ENCODE results near the gene WDR18.

The WDR18 gene

DNA sequence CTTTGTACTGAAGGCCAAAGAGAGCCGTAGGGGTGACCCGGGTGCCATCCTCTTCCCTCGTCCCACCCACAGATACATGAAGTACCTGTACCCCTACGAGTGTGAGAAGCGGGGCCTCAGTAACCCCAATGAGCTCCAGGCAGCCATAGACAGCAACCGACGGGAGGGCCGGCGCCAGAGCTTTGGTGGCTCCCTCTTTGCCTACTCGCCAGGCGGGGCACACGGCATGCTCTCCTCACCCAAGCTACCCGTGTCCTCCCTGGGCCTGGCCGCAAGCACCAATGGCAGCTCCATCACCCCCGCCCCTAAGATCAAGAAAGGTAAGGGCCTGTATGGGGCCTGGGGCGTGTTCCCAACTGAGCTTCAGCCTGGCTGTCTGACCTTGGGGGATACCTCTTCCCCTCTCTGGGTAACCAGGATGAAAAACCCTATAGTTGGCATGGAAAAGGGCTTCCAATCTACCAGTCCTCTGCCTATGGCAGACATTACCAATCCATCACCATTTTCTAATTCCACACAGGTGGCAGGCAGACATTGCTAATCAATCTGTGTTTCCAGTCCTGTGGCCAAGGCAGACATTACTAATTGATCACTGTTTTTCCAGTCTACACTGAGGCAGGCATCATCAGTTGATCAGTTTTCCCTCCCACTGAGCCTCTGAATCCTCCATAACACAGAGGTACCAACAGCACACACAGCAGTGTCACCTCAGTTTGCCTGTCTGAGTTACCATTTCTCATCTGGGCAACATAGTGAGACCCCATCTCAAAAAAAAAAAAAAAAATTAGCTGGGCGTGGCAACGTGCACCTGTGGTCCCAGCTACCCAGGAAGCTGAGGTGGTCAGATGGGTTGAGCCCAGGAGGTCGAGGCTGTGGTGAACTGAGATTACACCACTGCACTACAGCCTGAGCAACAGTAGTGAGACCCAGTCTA is 19.1 kb upstream of the WDR18 start:
- no peak for DNase-seq (ENCODE audit: low spot score)

GRCh38 chr19:966485-967088 is 17.6 kb upstream of the WDR18 start:
- no peak for DNase-seq (ENCODE audit: low spot score)

DNA sequence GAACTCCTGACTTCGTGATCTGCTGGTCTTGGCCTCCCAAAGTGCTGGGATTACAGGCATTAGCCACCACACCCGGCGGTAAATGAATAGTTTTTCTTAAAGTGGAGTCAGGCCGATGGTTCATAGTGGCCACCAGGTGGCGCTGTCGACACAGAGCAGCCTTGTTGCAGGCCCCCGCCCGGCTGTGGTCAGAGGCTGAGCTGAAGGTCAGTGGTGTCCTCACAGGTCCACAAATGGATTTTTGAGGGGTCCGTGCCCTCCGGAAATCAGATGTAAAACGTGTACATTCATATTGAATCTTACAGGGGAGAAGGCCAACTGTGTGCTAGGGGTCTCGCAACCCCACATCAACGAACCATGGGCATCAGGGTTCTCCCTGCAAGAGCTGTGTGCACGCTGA is 13.4 kb upstream of the WDR18 start:
- no peak for DNase-seq (ENCODE audit: low spot score)

GRCh38 chr19:971795-972194 is 12.3 kb upstream of the WDR18 start:
- no peak for DNase-seq (ENCODE audit: low spot score)

DNA sequence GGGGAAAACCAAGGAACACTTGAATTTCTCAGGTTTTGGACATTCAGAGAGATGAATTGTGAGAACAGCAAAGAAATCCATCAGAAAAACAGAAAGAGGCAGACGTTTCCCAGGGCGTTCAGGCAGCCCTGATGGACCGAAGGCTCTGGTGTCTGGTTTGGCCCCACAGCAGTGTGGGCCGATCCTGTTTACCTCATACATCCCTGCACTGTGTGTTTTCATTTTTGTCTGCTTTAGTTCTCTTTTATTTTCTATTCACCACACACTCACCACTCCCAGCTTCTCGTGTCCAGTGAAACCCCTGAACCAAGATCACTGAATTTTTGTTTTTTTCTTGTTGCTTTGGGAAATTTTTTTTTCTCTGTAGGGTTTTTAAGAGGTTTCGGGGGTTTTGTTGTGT is 11.9 kb upstream of the WDR18 start:
- no peak for DNase-seq (ENCODE audit: low spot score)

DNA sequence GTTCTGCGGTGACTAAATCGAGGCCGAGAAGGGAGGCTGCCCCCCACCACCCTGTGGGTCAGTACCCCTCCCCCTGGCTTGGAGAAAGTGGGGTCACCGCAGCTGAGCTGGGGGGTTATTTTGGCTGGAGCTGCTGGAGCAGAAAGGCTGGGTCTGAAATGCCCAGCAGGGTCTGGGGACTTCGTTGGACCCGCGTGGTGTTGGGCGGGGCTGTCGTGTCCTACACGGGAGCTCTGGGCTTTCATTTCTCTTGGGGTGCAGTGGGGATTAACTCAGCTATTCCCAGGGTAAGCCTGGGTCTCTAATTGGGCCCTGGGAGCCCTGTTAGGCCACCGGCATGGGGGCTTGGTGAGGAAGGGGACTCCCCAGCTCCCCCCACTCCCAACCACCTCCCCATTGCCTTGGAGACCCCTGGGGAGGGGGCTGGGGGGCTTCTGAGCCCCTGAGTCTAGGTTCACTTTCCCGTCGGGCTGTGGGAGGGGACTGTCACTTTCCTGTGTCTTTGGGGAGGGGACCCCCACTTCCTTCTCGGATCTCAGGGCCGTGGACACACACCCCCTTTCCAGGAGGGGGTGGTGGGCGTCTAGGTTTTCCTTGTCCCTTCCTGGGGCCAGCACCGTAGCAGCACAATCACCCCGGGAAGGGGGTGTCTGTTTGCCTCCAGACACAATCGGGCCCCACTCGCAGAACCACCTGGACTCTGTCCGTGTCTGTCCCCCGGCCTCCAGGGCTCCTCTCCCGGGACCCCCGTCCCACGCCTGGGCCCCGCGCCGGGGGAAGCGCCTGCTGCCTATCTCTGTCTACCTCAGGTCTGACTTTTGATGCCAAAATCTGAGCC is 10.2 kb upstream of the WDR18 start:
- DNase-seq (ENCODE audit: low spot score): no peak

DNA sequence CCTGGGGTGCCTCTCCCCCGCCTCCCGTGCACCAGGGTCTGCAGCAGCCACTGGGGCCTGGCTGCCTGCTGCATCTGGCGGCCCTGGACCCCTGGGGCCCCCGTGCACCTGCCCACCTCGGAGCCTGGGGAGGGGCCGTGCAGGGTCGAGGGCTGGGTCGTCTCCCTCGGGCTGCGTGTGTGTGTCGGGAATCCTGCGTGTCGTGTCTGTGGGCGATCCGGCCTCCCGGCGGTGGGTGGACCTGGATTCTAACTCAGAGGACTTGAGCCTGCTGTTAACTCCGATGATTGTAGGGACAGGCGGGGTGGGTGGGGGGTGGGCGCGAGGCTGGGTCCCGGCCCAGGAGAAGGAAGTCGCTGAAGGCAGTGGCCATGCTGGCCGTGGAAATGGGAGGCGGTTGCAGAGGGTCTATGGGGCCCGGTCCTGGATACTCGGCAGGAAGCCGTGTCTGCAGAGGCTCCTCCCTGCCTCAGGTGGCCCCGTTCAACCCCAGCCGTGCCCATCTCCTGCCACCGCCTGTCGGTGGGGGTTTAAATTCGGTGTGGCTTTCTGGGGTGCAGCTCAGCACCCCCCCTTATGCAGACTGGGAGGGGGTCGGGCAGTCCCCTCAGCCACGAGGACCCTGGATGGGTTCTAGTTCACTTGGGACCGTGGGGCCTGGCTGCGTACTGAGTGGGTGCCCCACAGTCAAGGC is 9.4 kb upstream of the WDR18 start:
- no peak for DNase-seq (ENCODE audit: low spot score)

DNA sequence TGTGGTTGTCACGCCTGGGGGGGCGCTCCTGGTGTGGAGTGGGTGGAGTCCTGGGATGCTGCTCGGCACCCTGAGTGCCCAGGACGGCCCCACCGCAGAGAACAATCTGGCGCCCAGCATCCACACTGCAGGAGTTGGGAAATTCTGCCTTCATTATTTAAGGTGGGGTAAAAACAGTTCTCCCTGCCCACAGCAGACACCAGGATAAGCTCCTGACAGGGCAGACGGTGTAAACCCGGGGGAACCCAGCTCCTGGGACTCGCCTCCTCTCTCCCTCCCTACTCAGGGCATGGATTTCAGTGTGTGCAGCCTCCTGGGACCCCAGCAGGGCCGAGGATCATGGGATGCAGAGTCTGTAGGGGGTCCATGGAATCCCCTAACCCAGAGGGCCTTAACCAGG is 7.7 kb upstream of the WDR18 start:
- DNase-seq (ENCODE audit: low spot score): no peak

- DNase-seq (ENCODE audit: low spot score): no peak
These were observed 7.1 kb upstream of the WDR18 start for GRCh38 chr19:977058-977464.

DNA sequence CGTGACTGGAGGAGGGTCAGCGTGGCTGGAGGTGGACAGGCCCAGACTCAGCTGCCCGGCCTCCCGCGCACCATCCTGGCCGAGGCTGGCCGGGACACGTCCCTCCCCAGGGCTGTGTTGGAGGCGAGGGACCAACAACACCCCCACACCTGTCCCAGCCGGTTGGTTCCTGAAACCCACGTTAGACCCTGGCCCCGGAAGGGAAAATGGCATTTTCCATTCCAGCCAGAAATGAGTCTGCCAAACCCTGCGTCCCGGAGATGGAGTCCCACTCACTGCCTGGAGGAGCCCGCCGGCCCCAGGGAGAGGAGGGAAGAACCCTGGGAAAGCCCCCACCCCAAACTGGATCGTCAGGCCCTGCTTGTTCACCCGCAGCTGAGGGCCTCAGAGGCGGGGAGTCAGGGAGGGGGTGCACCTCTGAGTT is 4.8 kb upstream of the WDR18 start:
- no peak for DNase-seq (ENCODE audit: low spot score)

GRCh38 chr19:980133-980998 is 3.8 kb upstream of the WDR18 start:
- DNase-seq (ENCODE audit: low spot score): no peak

- DNase-seq (ENCODE audit: low spot score): peak; percentile 61
These were observed 1.5 kb upstream of the WDR18 start for GRCh38 chr19:982567-983170.

GRCh38 chr19:986083-986482 is 1.9 kb downstream of the WDR18 start:
- no peak for DNase-seq (ENCODE audit: low spot score)

GRCh38 chr19:988081-988480 is 3.9 kb downstream of the WDR18 start:
- no peak for DNase-seq (ENCODE audit: low spot score)

- DNase-seq (ENCODE audit: low spot score): no peak
These were observed 4.4 kb downstream of the WDR18 start for GRCh38 chr19:988510-988909.

DNA sequence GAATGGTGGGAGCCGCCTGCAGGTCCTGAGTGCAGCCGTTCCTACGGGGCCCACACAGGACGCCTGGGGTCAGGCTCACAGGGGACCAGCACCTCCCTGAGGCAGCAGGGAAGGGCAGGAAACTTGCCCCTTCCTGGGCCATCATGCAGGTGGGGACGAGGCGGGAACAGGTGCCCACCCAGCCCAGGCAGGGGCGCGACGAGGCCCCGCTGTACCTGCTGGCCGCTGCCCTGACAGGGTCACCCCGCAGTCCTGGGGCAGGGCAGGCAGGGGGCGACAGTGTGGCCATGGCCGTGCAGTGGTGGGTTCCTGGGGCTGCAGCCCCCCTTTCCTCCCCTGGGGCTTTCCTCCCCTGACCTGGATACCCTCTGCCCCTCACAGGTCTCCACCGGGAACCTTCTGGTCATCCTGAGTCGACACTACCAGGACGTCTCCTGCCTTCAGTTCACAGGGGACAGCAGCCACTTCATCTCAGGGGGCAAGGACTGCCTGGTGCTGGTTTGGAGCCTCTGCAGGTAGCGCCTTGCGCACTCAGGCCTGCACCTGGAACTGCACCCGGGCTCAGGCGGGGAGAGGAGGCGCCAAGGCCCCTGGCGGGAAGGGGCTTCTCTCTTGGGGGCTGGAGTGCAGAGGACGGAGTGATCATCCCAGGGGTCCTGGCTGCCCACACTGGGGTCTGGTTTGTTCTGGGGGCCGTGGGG is 5.4 kb downstream of the WDR18 start:
- no peak for DNase-seq (ENCODE audit: low spot score)

- DNase-seq (ENCODE audit: low spot score): no peak
These were observed 6.0 kb downstream of the WDR18 start for GRCh38 chr19:990119-990571.

DNA sequence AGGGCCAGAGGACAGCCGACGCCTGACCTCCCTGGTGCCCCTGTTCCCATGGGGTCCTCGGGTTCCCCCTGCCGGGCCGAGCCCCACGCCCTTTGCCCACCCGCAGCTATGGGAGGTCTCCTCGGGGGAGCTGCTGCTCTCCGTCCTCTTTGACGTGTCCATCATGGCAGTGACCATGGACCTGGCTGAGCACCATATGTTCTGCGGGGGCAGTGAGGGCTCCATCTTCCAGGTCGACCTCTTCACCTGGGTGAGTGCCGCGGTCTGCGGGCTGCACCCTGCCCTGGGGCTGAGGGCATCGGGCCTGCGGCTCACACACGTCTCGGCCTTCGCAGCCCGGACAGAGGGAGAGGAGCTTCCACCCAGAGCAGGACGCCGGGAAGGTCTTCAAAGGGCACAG is 6.6 kb downstream of the WDR18 start:
- DNase-seq (ENCODE audit: low spot score): no peak

DNA sequence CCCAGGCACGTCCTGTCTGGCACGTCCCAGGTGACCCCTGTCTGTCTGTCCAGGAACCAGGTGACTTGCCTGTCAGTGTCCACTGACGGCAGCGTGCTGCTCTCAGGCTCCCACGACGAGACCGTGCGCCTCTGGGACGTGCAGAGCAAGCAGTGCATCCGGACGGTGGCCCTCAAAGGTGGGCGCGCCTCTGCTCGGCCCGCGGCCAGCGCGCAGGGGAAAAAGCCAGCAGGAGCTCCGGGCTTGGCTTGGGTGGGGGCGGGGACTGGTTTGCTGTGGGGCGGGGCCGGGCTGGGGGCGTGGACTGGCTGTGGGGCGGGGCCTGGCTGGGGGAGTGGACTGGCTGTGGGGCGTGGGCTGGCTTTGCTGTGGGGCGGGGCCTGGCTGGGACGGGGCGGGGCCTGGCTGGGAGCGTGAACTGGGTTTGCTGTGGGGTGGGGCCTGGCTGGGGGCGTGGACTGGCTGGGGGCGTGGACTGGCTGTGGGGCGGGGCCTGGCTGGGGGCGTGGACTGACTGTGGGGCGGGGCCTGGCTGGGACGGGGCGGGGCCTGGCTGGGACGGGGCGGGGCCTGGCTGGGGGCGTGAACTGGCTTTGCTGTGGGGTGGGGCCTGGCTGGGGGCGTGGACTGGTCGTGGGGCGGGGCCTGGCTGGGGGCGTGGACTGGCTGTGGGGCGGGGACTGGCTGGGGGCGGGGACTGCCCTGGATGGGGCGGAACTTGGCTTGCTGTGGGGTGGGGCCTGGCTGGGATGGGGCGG is 7.2 kb downstream of the WDR18 start:
- DNase-seq (ENCODE audit: low spot score): no peak

All from globus pallidus (tissue), 1 donor.